KG1 (cell line): ENCODE measurements around the gene VPS51.
A peak's percentile ranks its signal among the peaks of the same experiment; 100 is the strongest.

Experiments
- DNase-seq: peaks from one replicate; lab custom pipeline; 2025; lab: John Stamatoyannopoulos, UW

The VPS51 gene

DNA sequence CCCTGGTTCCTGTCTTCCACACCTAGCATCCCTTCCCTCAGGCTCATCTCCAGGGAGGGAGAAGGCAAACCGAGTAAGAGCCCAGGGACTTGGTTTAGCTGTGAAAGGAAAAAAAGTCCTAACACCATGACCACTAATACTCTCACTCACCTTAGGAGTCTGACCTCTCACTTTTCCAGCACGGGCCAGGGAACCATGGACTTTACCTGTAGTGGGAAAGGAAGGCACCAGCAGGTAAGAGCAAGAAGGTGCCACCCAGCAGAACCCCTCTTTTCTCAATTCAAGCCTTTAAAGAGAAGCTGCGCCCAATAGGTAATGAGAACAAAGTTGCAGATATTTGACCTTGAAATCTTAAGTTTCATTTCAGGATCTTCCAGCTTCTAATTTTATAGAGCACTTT, 24.8 kb downstream of the VPS51 start:
- no peak for DNase-seq

- no peak for DNase-seq
These were observed 25.4 kb downstream of the VPS51 start for GRCh38 chr11:65121447-65121864.

DNA sequence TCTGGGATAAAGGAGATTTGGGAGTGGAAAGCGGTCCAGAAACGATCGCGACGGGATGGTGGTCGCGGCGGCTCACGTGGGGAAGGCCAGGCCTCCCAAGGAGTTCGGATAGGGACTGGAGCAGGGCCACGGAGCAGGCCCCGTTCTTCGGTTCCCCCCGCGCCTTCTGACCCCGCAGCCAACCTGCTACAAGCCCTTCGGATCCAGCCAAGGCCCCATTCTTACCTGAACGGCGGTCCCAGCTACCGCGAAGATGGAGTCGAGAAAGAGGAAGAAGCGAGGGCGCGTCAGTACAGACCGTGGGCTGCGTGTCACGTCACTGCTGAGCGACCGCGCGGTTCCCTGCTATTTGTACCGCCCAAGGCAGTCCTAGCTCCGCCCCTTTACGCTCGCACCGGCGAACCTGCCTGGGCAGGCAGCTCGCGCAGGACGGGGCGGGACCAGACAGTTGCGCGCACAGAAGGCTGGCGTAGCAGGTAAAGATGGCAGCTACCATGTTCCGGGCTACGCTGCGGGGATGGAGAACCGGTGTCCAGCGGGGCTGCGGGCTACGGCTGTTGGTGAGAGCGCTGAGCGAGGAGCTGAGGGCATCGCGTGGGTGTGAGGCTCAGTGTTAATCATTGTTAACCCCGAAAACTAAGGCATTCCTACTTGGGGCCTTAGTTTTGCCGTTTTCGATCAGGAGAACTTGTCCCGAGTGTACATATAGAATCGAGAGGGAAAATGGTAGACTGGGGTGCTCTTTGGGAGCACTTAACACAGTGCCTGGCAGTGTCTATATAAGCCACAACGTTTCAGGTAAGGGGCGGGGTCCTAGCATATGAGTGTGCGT, 26.1 kb downstream of the VPS51 start, which contains the start of the genes FAU and MRPL49:
TSS of gene FAU (minus strand) at position 270 of the 832 bp plus-strand sequence. CDS start 321 bp downstream, outside the sequence.
TSS of gene MRPL49 (plus strand) at position 457 of the 832 bp plus-strand sequence. CDS start at position 483, 26 bp downstream.
- DNase-seq, result peak; percentile 99

GRCh38 chr11:65124480-65125196, 28.6 kb downstream of the VPS51 start:
- DNase-seq, result no peak

DNA sequence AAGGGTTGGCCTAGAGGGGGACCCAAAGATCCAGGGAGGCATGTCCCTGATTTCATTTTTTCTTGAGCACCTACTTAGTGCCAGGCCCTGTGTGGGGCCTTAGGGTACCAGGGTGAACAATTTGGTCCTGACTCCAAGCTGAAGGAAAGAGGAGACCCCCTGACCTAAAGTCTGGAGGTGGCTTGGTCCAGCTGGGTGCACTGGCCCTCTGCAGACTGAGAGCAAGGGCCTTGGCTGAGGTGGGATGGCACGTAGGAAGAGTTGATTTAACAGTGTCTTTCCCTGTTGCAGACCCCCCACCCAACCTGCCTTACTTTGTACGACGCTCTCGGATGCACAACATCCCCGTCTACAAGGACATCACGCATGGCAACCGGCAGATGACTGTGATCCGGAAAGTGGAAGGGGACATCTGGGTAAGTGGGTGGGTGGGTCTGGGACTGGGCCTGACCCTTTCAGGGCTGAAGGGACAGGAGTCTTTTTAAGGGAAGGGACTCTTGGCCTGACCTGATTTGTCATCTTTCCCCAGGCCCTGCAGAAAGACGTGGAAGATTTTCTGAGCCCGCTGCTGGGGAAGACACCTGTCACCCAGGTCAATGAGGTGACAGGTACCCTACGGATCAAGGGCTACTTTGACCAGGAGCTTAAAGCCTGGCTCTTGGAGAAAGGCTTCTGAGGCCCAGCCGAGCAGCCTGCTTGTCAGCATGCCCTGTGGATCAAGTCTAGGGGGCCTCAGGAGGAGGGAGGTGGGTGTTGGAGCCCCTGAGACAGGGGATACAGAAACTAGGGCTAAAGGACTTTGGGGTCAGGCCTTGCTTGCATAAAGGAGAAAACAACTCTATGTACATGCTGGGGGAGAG, 29.4 kb downstream of the VPS51 start:
- no peak for DNase-seq

- no peak for DNase-seq
These were observed 30.7 kb downstream of the VPS51 start for GRCh38 chr11:65126624-65127274.

DNA sequence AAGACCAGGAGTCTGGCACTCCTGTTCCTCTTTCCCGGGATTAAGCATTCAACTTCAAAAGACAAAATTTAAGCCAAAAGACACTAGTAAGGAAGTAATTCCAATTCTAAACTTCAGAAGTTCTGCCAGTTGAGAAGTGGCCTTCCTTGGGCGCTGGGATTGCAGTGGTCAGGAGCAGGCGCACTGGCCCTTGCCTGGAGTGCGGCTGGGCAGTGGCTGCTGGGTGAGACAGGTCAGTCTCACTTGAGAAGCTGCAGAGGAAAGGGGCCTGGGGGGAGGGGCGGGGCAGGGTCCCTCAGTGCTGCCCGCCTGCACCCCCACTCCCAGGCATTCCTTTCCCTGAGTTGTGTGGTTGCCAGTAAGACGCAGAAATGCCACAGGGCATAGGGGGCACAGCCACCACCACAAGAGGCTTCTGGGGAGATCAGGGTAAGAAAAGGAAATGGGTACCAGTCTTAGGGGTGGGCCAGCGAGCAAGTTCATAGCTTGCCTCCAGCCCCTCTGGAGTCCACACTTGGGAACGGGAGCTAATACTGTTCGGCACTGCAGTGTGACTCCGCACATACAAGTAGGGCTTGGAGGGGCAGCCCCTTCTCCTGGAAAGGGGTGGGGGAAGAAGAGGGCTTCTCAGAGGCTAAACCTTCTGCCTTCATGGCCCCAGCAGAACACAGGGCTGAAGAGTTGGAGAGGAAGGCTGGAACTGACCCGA, 31.6 kb downstream of the VPS51 start:
- DNase-seq, result no peak

DNA sequence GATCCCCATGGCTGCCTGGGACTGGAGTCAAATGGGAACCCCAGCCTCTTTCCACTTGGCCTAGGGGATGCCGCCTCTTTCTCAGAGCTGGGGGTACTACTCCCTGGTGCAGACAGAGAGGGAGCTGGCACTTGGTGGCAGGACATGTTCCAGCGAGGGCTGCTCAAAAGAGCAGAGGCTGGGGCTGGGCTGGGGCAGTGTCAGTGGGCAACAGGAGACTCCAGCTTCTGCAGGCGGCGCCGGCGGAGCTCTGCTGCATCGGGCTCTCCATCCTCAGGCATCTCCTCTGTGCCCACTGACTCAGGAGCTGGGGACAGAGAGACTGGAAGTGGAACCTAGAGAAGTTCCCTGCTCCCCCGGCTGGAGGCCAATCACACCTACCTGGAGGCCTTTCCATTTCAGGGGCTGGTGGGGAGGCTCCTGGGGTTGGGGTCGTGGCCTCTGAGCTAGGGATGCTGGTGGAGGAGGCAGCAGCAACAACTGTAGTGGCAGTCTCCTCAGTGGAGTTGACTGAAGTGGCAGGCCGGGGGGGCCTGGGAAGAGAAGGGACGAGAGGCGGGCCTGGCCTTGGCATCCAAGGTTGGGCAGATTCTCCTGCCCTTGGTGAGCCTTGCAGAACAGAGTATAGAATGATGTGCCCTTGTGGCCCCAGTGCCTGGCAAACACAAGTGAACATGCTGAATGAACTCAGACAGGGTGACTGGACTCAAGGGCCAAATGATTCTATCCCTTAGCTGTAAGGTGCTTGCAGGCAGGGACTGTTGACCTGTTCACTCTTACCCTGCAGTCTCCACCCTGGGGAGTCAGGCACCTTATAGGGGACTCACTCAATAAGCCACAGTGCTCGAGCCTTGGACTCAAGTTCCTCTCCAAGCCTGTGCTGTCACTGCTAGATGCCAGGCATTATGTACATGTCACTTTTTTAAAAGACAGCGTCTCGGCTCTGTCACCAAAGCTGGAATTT, 32.5 kb downstream of the VPS51 start:
- DNase-seq, result no peak

DNA sequence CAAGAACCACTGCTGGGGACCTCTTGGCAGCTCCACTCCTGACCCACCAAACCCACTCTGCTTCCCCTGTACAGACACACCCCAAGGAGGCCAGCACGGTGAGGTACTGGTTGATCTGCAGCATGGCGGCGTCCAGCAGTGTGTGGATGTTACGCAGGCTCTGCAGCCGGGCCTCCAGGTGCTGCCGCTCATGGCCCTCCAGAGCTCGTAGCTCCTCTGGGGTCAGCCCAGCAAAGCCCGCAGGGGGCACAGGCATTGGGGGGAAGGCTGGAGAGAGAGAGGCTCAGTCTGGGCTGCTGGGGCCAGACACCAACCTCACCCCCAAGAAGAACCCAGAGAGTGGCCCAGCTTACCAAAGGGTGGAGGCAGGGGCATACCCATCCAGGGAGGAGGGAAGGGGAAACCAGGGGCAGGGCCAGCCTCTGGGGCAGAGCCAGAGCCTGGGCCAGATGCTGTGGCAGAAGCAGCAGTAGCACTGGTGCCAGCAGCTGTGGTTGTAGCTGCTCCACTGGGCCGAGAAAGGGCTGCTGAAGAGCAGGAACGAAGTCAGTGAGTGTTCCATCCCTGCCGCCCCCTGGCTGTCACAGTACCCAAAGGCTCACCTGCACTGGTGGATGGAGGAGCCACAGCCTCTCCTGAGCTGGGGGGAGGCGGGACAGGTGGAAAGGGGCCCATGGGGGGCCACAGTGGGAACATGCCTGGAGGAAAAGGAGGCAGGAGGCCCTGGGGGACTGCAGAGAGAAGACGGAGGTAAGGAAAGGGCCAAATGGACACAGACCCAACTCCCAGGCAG, 33.8 kb downstream of the VPS51 start:
- DNase-seq, result no peak

DNA sequence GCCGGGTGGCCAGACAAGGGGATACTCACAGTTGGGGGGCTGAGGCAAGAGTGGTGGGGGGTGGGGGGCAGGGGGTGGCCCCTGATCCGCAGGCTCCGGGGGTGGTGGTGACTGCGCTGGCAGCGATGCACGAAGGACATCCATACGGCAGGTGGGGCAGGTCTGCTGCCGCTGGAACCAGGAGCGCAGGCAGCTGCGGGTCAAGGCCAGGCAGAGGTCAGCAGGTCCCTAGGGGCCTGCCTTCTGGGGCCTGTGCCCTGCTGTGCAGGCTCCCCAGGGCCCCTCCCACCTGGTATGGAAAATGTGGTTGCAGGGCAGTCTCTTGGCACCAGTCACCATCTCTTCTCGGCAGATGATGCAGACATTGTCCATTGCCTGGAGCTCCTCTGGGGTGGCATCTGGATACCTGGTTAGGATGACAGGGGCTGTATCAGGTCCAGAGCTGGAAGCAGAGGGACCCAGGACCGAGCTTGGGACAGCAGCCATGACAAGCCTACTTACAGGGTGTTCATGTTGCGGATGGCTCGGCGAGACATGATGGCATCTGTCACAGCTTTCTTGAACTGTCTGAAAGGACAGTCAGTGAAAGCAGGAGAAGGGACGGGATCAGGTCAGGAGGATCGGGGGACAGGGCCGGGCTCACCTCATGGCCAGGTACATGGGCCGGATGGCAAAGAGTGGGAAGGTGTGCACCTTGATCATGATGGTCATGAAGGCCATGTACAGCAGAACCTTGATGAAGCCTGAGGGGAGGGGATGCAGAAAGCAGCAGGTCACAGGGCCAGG, 34.8 kb downstream of the VPS51 start:
- DNase-seq, result no peak

GRCh38 chr11:65131417-65131776, 35.4 kb downstream of the VPS51 start:
- DNase-seq, result no peak

- DNase-seq, result no peak
These were observed 35.9 kb downstream of the VPS51 start for GRCh38 chr11:65131895-65132237.

DNA sequence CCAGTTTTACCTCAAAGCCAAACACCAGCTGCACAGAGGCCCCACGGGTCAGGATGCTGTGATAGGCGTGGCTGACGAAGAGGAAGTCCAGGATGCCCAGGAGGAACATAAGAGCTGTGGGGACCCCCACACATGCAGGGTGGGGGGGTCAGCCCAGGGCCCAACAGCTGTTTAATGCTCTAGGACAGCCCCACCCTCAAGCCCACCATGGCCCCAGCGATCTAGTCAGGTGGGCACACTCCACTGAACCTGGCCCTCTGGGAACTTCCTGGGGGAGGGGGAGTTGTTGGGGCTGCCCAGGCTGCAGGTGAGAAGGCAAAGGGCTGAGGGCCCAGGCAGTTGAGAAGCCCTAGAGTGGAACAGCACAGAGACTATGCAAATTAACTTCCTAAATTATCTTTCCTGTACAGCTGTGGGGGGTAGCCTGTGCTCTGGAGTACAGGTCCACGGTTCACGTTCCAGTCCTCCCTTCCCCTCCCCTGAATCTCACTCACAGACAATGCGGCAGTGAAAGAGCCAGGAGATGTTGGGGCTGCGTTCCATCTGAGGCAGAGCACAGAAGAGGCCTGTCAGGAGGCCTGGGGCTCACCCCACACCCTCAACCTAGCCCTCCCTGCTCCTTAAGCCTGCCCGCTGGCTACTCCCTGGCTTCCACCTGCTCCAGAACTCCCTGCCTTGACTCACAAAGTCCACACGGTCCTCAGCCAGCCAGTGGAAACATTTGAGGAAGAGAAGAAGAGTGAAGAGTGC, 36.4 kb downstream of the VPS51 start:
- no peak for DNase-seq

DNA sequence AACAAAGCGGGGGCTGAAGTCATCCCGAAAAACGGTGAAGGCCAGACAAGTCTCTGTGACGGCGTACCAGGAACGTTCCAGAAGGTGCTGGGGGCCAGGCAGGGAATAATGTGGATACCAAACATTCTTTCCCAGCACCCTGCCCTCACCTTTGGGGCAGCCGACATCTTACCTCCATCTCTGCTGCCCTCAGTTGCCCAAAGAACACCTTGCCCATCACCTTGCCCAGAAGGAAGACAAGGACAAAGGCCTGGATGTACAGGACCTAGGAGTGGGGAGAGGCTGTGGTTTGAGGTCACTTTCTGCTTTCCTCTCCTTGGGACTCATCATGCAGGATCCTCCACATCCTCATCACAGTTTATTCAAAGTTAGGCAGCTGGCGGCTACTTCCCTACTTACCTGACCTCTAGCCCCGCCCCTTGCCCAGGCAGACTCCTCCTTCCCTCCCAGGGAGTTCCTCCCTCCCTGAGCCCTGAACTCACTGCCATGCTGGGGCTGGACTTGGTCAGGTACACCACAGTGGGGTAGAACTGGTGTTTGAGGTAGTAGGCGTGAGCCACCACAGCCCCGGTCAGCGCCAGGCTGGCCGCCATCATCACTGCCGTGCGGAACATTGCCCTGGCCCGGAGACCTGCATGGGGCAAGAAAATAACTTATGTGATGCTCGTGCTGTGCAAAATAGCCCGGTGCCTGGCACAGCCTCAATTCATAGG, 37.1 kb downstream of the VPS51 start:
- no peak for DNase-seq

DNA sequence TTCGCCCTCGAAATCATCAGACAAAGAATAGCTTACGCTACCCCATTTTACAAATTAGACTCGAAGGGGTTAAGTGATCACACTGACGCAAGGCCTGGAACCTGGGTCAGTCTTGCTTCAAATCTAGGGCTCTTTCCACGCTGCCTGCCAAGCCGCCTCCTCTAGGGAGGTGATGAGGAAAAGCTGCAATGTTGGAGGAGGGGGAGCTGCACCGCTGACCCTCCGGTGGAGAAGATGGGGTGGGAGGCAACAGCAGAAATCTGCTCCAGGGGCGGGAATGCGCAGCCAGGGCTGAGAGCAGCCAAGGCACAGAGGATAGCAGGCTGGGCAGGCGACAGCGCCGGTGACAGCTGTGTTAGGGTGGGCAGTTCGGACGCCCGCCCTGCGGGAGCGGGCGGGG, 37.7 kb downstream of the VPS51 start:
- no peak for DNase-seq

- peak; percentile 93 for DNase-seq
These were observed 38.4 kb downstream of the VPS51 start, which contains the start of gene SYVN1 for GRCh38 chr11:65134240-65134951. TSS of gene SYVN1 (minus strand) at chr11:65134519. CDS start at chr11:65133601, 918 bp downstream.
